HL-60 (cell line): ENCODE data around the gene EMILIN1.

Experiments used
- DNase-seq, 2 experiments: peaks; one replicate each; pipeline ENCODE4 v3.0.0-alpha.2; 2010 to 2020; ENCODE audit warnings: low read depth in 1 of 2, low spot score in 1 of 2
- H3K27ac ChIP-seq: fragments of 250-450 bp; sonication (Bioruptor Pico); replicated peaks from 2 replicates; pipeline ENCODE4 v1.5.1; 2020; ENCODE audit warnings: mild to moderate bottlenecking, moderate library complexity
- H3K27me3 ChIP-seq: fragments of 250-450 bp; sonication (Bioruptor Pico); 2 replicates; pipeline ENCODE4 v1.5.1; 2021; ENCODE audit warnings: mild to moderate bottlenecking, moderate library complexity; ENCODE audit not compliant: insufficient read depth, poor library complexity, severe bottlenecking
- H3K4me3 ChIP-seq: replicated peaks from 2 replicates; pipeline ENCODE4 v1.5.1; 2011; ENCODE audit warnings: mild to moderate bottlenecking, control low read depth, low read length; ENCODE audit not compliant: insufficient read depth
- CTCF ChIP-seq: IDR thresholded peaks from one replicate; pipeline ENCODE4 v1.5.1; 2011; ENCODE audit warnings: low read length, control low read depth, inconsistent platforms; ENCODE audit not compliant: insufficient read depth
- GABPA ChIP-seq: IDR thresholded peaks from 2 replicates; pipeline ENCODE4 v1.6.1; 2012; ENCODE audit warnings: low read depth
- POLR2AphosphoS5 ChIP-seq: IDR thresholded peaks from 2 replicates; pipeline ENCODE4 v1.6.1; 2012; ENCODE audit warnings: low read depth
- REST ChIP-seq: IDR thresholded peaks from 2 replicates; pipeline ENCODE4 v1.6.1; 2012; ENCODE audit warnings: low read depth; ENCODE audit not compliant: insufficient replicate concordance
- SPI1 ChIP-seq: IDR thresholded peaks from 2 replicates; pipeline ENCODE4 v1.6.1; 2012; ENCODE audit warnings: low read depth, mild to moderate bottlenecking, borderline replicate concordance

Gene EMILIN1

GRCh38 chr2:27127883-27128667, 49.7 kb downstream of the EMILIN1 start:
- TF ChIP-seq POLR2AphosphoS5 (no peak; the same call in 1 of the 2 replicates), CTCF (no peak), SPI1 (no peak), REST (no peak), GABPA (no peak)
- Histone ChIP-seq H3K4me3 (no peak overlapping the region), H3K27me3 (no peaks in the 10 kb centered on the region), H3K27ac (no peak overlapping the region)
- no peak for DNase-seq

GRCh38 chr2:27128668-27129571, 50.5 kb downstream of the EMILIN1 start:
- H3K4me3 ChIP-seq: no peak overlapping the region
- H3K27ac ChIP-seq: no peak overlapping the region
- DNase-seq: no peak
- no peaks in the 10 kb centered on the region for H3K27me3 ChIP-seq
- TF ChIP-seq POLR2AphosphoS5: peak; percentile 34; the same call in 1 of the 2 replicates
- no peak for TF ChIP-seq SPI1
- no peak for TF ChIP-seq REST
- no peak for TF ChIP-seq GABPA

GRCh38 chr2:27130396-27130795, 52.0 kb downstream of the EMILIN1 start:
- TF ChIP-seq POLR2AphosphoS5 (no peak), GABPA (no peak), REST (no peak), CTCF (no peak)
- Histone ChIP-seq H3K27me3 (no peaks in the 10 kb centered on the region), H3K27ac (no peak overlapping the region), H3K4me3 (no peak overlapping the region)
- no peak for DNase-seq
